T-cell (primary cell): ENCODE results near the gene PLD4. TPM values are rescaled to one million over a fixed set of nuclear protein-coding genes. Genes with fewer than 3 reads are reported as not detected.

ENCODE experiments used
- ATAC-seq, 4 experiments: fragments of 200-7000 bp in 3 of 4; fragments of 150-1000 bp in 1 of 4; cut with Tn5 transposase; replicated peaks in 1 of 4; 1 replicate in 3 of 4; 2 replicates in 1 of 4; pipeline ENCODE4 v1.10.0; 2021; ENCODE audit warnings: moderate library complexity in 3 of 4, mild to moderate bottlenecking in 2 of 4, moderate number of reproducible peaks in 1 of 4
- CTCF ChIA-PET, 2 donors: fragments of 300-600 bp; sonication (Branson Sonifier 250); formaldehyde crosslinking; loops; one replicate each; lab custom pipeline; 2022; ENCODE audit warnings: antibody characterized with exemption in 2 of 2; lab: Charles Lee
- POLR2A ChIA-PET, 2 donors: fragments of 300-600 bp; sonication (Branson Sonifier 250); formaldehyde crosslinking; loops; one replicate each; lab custom pipeline; 2022; ENCODE audit warnings: antibody characterized with exemption in 2 of 2; lab: Charles Lee
- DNase-seq, 35 experiments: peaks; one replicate each; pipeline versions ENCODE4 v3.0.0 to v3.0.0-alpha.2; 2013 to 2023
- H3K27ac ChIP-seq: one replicate; pipeline ENCODE4 v1.5.1; 2013; ENCODE audit warnings: low read length
- H3K27me3 ChIP-seq, 2 experiments: replicated peaks in 1 of 2; 1 replicate in 1 of 2; 2 replicates in 1 of 2; pipeline versions ENCODE4 v1.6.1 to v1.7.0; 2013; ENCODE audit warnings: low read length in 1 of 2, mixed read lengths in 1 of 2; ENCODE audit not compliant: control insufficient read depth in 2 of 2, insufficient read depth in 2 of 2; ENCODE audit errors: extremely low read depth in 1 of 2
- H3K36me3 ChIP-seq, 2 donors: 1 replicate in 1 of 2; 2 replicates in 1 of 2; pipeline versions ENCODE4 v1.6.1 to v1.7.0; 2013; ENCODE audit warnings: low read length in 1 of 2; ENCODE audit not compliant: control insufficient read depth in 2 of 2, insufficient read depth in 1 of 2; ENCODE audit errors: extremely low read depth in 1 of 2
- H3K4me1 ChIP-seq, 2 experiments: 1 replicate in 1 of 2; 2 replicates in 1 of 2; pipeline versions ENCODE4 v1.6.1 to v1.7.0; 2013; ENCODE audit warnings: low read length in 2 of 2, mixed read lengths in 1 of 2; ENCODE audit not compliant: insufficient read depth in 2 of 2, control insufficient read depth in 1 of 2; ENCODE audit errors: extremely low read depth in 1 of 2
- H3K4me3 ChIP-seq, 2 donors: 1 replicate in 1 of 2; 2 replicates in 1 of 2; pipeline versions ENCODE4 v1.5.1 to v1.7.0; 2013; ENCODE audit warnings: mild to moderate bottlenecking in 2 of 2, low read length in 1 of 2, moderate library complexity in 1 of 2; ENCODE audit not compliant: control insufficient read depth in 1 of 2; ENCODE audit errors: extremely low read depth in 1 of 2
- H3K9me3 ChIP-seq: 2 replicates; pipeline ENCODE4 v1.7.0; 2013
- H3K27ac Mint-ChIP-seq, 2 donors: one replicate each; pipeline ENCODE4 v1.8.0; 2020 to 2021; ENCODE audit warnings: mild to moderate bottlenecking in 2 of 2, mixed read lengths in 2 of 2
- H3K27me3 Mint-ChIP-seq, 2 donors: one replicate each; pipeline ENCODE4 v1.8.0; 2021 to 2022; ENCODE audit warnings: mixed read lengths in 2 of 2
- H3K36me3 Mint-ChIP-seq: one replicate; pipeline ENCODE4 v1.8.0; 2021; ENCODE audit warnings: mixed read lengths
- H3K4me1 Mint-ChIP-seq, 3 donors: one replicate each; pipeline ENCODE4 v1.8.0; 2020 to 2022; ENCODE audit warnings: mixed read lengths in 3 of 3, mild to moderate bottlenecking in 1 of 3
- H3K4me3 Mint-ChIP-seq, 3 donors: one replicate each; pipeline ENCODE4 v1.8.0; 2020 to 2022; ENCODE audit warnings: mild to moderate bottlenecking in 3 of 3, mixed read lengths in 3 of 3, moderate library complexity in 3 of 3
- H3K9me3 Mint-ChIP-seq, 3 donors: one replicate each; pipeline ENCODE4 v1.8.0; 2020 to 2022; ENCODE audit warnings: mixed read lengths in 3 of 3
- WGBS: methylation state at CpG from one replicate; pipeline ENCODE4 v1.1.5; 2013; ENCODE audit warnings: missing lambda C conversion rate; ENCODE audit not compliant: insufficient coverage; 5-methylcytosine and 5-hydroxymethylcytosine counted together
- total RNA-seq, 35 experiments: library from RNA in 6 of 35; stranded (reverse) in 6 of 35; fragments of 120-200 nt in 1 of 35; gene quantifications; one replicate each; pipeline versions ENCODE4 v1.2.1 to v1.2.4 and lab custom pipeline; 2013 to 2026

The PLD4 gene
- total RNA-seq, 5 donors from 2014 or later (not counting 1 experiment from before 2014, with no cell fraction given): 0.65 to 4.9 (median 3.9) TPM

GRCh38 chr14:104936361-104937155 lies 11.9 kb downstream of the PLD4 start:
- H3K36me3 Mint-ChIP-seq: no peaks in the 10 kb centered on the region
- H3K4me3 ChIP-seq: no peak overlapping the region
- no peak overlapping the region for H3K27ac ChIP-seq
- H3K4me1 Mint-ChIP-seq: peaks cover 0 to 6% (median 0%) of the 10 kb centered on the region in 3 donors
- ChIA-PET CTCF (no interaction called here), POLR2A (no interaction called here)
- H3K27me3 ChIP-seq: peaks cover 0 to 53% of the 10 kb centered on the region in 2 experiments
- no peak overlapping the region for H3K4me3 Mint-ChIP-seq
- no peaks in the 10 kb centered on the region for H3K9me3 Mint-ChIP-seq
- DNase-seq (no peak), ATAC-seq (no peak)
- no peaks in the 10 kb centered on the region for H3K9me3 ChIP-seq
- no peaks in the 10 kb centered on the region for H3K36me3 ChIP-seq
- WGBS: 90% methylated on average over 2 of the region's 10 CpGs
- no peak overlapping the region for H3K27ac Mint-ChIP-seq
- peaks cover 0 to 13% of the 10 kb centered on the region in 2 experiments for H3K4me1 ChIP-seq
- peaks cover 3 to 11% of the 10 kb centered on the region in 2 donors for H3K27me3 Mint-ChIP-seq

- H3K4me1 Mint-ChIP-seq: peaks cover 0 to 6% (median 0%) of the 10 kb centered on the region in 3 donors
- Histone ChIP-seq H3K4me3 (no peak overlapping the region), H3K9me3 (no peaks in the 10 kb centered on the region), H3K27ac (no peak overlapping the region), H3K4me1 (peaks cover 0 to 13% of the 10 kb centered on the region in 2 experiments), H3K36me3 (no peaks in the 10 kb centered on the region), H3K27me3 (peaks cover 0 to 59% of the 10 kb centered on the region in 2 experiments)
- H3K36me3 Mint-ChIP-seq: no peaks in the 10 kb centered on the region
- DNase-seq: no peak
- CTCF ChIA-PET: no interaction called here
- POLR2A ChIA-PET: no interaction called here
- no peak overlapping the region for H3K4me3 Mint-ChIP-seq
- H3K9me3 Mint-ChIP-seq: no peaks in the 10 kb centered on the region
- no peak for ATAC-seq
- WGBS: 60% methylated on average over 4 of the region's 4 CpGs
- H3K27ac Mint-ChIP-seq: no peak overlapping the region
- peaks cover 3 to 11% of the 10 kb centered on the region in 2 donors for H3K27me3 Mint-ChIP-seq
Measured at GRCh38 chr14:104937161-104937560, 12.5 kb downstream of the PLD4 start.

- no peaks in the 10 kb centered on the region for H3K36me3 ChIP-seq
- H3K27ac Mint-ChIP-seq: no peak overlapping the region
- H3K4me3 ChIP-seq: no peak overlapping the region
- H3K36me3 Mint-ChIP-seq: no peaks in the 10 kb centered on the region
- ChIA-PET POLR2A (no interaction called here), CTCF (no interaction called here)
- H3K4me1 ChIP-seq: peaks cover 0 to 9% of the 10 kb centered on the region in 2 experiments
- WGBS: 87% methylated on average over 4 of the region's 11 CpGs
- H3K27me3 Mint-ChIP-seq: peaks cover 3 to 11% of the 10 kb centered on the region in 2 donors
- ATAC-seq (no peak), DNase-seq (peak in 1 of 35 experiments; percentile 5)
- H3K4me1 Mint-ChIP-seq: peaks cover 0 to 6% (median 0%) of the 10 kb centered on the region in 3 donors
- no peak overlapping the region for H3K4me3 Mint-ChIP-seq
- H3K27me3 ChIP-seq: peaks cover 0 to 57% of the 10 kb centered on the region in 2 experiments
- H3K27ac ChIP-seq: no peak overlapping the region
- no peaks in the 10 kb centered on the region for H3K9me3 Mint-ChIP-seq
- H3K9me3 ChIP-seq: no peaks in the 10 kb centered on the region
Measured at GRCh38 chr14:104937694-104938365, 13.2 kb downstream of the PLD4 start.

GRCh38 chr14:104938436-104938835 lies 13.8 kb downstream of the PLD4 start:
- H3K4me1 Mint-ChIP-seq: peaks cover 0 to 6% (median 0%) of the 10 kb centered on the region in 3 donors
- no peaks in the 10 kb centered on the region for H3K9me3 ChIP-seq
- H3K36me3 Mint-ChIP-seq: no peaks in the 10 kb centered on the region
- peaks cover 0 to 6% of the 10 kb centered on the region in 2 experiments for H3K4me1 ChIP-seq
- H3K4me3 ChIP-seq: no peak overlapping the region
- no peak for DNase-seq
- CTCF ChIA-PET: no interaction called here
- H3K36me3 ChIP-seq: no peaks in the 10 kb centered on the region
- WGBS: 60% methylated on average over 2 of the region's 2 CpGs
- peaks cover 3 to 11% of the 10 kb centered on the region in 2 donors for H3K27me3 Mint-ChIP-seq
- peaks cover 0 to 57% of the 10 kb centered on the region in 2 experiments for H3K27me3 ChIP-seq
- POLR2A ChIA-PET: no interaction called here
- no peak for ATAC-seq
- no peak overlapping the region for H3K27ac Mint-ChIP-seq
- no peak overlapping the region for H3K4me3 Mint-ChIP-seq
- no peaks in the 10 kb centered on the region for H3K9me3 Mint-ChIP-seq
- no peak overlapping the region for H3K27ac ChIP-seq

GRCh38 chr14:104938960-104939359 lies 14.3 kb downstream of the PLD4 start:
- H3K9me3 Mint-ChIP-seq: no peaks in the 10 kb centered on the region
- no peak for ATAC-seq

GRCh38 chr14:104939666-104940410 lies 15.2 kb downstream of the PLD4 start:
- H3K4me3 Mint-ChIP-seq: no peak overlapping the region
- H3K4me1 ChIP-seq: no peaks in the 10 kb centered on the region
- ATAC-seq: no peak
- H3K27me3 ChIP-seq: peaks cover 0 to 48% of the 10 kb centered on the region in 2 experiments
- ChIA-PET POLR2A (no interaction called here), CTCF (no interaction called here)
- no peak overlapping the region for H3K27ac Mint-ChIP-seq
- no peak overlapping the region for H3K4me3 ChIP-seq
- DNase-seq: no peak
- no peak overlapping the region for H3K27ac ChIP-seq
- H3K9me3 ChIP-seq: no peaks in the 10 kb centered on the region
- no peaks in the 10 kb centered on the region for H3K36me3 ChIP-seq
- H3K36me3 Mint-ChIP-seq: no peaks in the 10 kb centered on the region
- no peaks in the 10 kb centered on the region for H3K4me1 Mint-ChIP-seq
- H3K27me3 Mint-ChIP-seq: peaks cover 3 to 6% of the 10 kb centered on the region in 2 donors
- 68% methylated on average over 8 of the region's 11 CpGs for WGBS
- no peaks in the 10 kb centered on the region for H3K9me3 Mint-ChIP-seq

More at GRCh38 chr14:104938960-104939359, 14.3 kb downstream of the PLD4 start:
- peaks cover 3 to 11% of the 10 kb centered on the region in 2 donors for H3K27me3 Mint-ChIP-seq
- Histone ChIP-seq H3K36me3 (no peaks in the 10 kb centered on the region), H3K27me3 (peaks cover 0 to 56% of the 10 kb centered on the region in 2 experiments), H3K9me3 (no peaks in the 10 kb centered on the region), H3K4me1 (peaks cover 0 to 5% of the 10 kb centered on the region in 2 experiments), H3K4me3 (no peak overlapping the region), H3K27ac (no peak overlapping the region)
- H3K36me3 Mint-ChIP-seq: no peaks in the 10 kb centered on the region
- ChIA-PET CTCF (no interaction called here), POLR2A (no interaction called here)
- no CpG with 5 or more reads among the region's 1 CpG for WGBS
- no peak overlapping the region for H3K4me3 Mint-ChIP-seq
- H3K4me1 Mint-ChIP-seq: peaks cover 0 to 6% (median 0%) of the 10 kb centered on the region in 3 donors
- no peak overlapping the region for H3K27ac Mint-ChIP-seq
- no peak for DNase-seq
